GM23338 (cell line): Measurements from ENCODE around the gene DUOX1. TPM values are rescaled to one million over a fixed set of nuclear protein-coding genes. Genes with fewer than 3 reads are reported as not detected.

Source experiments
- ATAC-seq: fragments of 200-7000 bp; cut with Tn5 transposase; 3 replicates; pipeline ENCODE4 v1.9.1; 2020
- DNase-seq: peaks from one replicate; pipeline ENCODE4 v3.0.0-alpha.2; 2015; ENCODE audit warnings: low spot score
- H2AFZ ChIP-seq: fragments of 200-600 bp; sonication (generic); 2 replicates; pipeline ENCODE4 v1.8.0; 2016; ENCODE audit warnings: antibody characterized with exemption, mild to moderate bottlenecking, moderate library complexity
- H3F3A ChIP-seq: fragments of 200-600 bp; sonication (generic); replicated peaks from 2 replicates; pipeline ENCODE4 v1.8.0; 2017; ENCODE audit warnings: antibody characterized with exemption, mixed run types, low read depth
- H3K27ac ChIP-seq: fragments of 200-600 bp; sonication (generic); 2 replicates; pipeline ENCODE4 v1.6.1; 2016; ENCODE audit warnings: low read depth
- H3K27me3 ChIP-seq: fragments of 200-600 bp; sonication (generic); 2 replicates; pipeline ENCODE4 v1.8.0; 2016; ENCODE audit warnings: mild to moderate bottlenecking, mixed run types, moderate library complexity; ENCODE audit not compliant: insufficient read depth
- H3K36me3 ChIP-seq: fragments of 200-600 bp; sonication (generic); 2 replicates; pipeline ENCODE4 v1.8.0; 2016; ENCODE audit warnings: mild to moderate bottlenecking; ENCODE audit not compliant: insufficient read depth
- H3K4me1 ChIP-seq: fragments of 200-600 bp; sonication (generic); 2 replicates; pipeline ENCODE4 v1.8.0; 2016; ENCODE audit warnings: mild to moderate bottlenecking, moderate library complexity; ENCODE audit not compliant: insufficient read depth
- H3K4me2 ChIP-seq: fragments of 200-600 bp; sonication (generic); 2 replicates; pipeline ENCODE4 v1.7.1; 2017; ENCODE audit warnings: mixed run types
- H3K4me3 ChIP-seq: fragments of 200-600 bp; sonication (generic); 2 replicates; pipeline ENCODE4 v1.6.1; 2016; ENCODE audit warnings: mixed run types
- H3K79me2 ChIP-seq: fragments of 200-600 bp; sonication (generic); replicated peaks from 2 replicates; pipeline ENCODE4 v1.8.0; 2017; ENCODE audit warnings: mild to moderate bottlenecking; ENCODE audit not compliant: insufficient read depth
- H3K9me2 ChIP-seq: fragments of 200-600 bp; sonication (generic); 2 replicates; pipeline ENCODE4 v1.8.0; 2017; ENCODE audit not compliant: insufficient read depth
- H4K20me1 ChIP-seq: fragments of 200-600 bp; sonication (generic); replicated peaks from 2 replicates; pipeline ENCODE4 v1.8.0; 2017; ENCODE audit warnings: mild to moderate bottlenecking; ENCODE audit not compliant: insufficient read depth
- H3K27ac Mint-ChIP-seq: 2 replicates; pipeline ENCODE4 v1.8.0; 2020; ENCODE audit warnings: inconsistent platforms, mild to moderate bottlenecking, moderate library complexity, mixed read lengths
- H3K27me3 Mint-ChIP-seq: 3 replicates; pipeline ENCODE4 v1.8.0; 2022; ENCODE audit warnings: low read depth, mild to moderate bottlenecking, moderate library complexity, mixed read lengths, inconsistent platforms; ENCODE audit not compliant: insufficient read depth, poor library complexity
- H3K36me3 Mint-ChIP-seq: 3 replicates; pipeline ENCODE4 v1.8.0; 2021; ENCODE audit warnings: low read depth, mild to moderate bottlenecking, inconsistent platforms, moderate library complexity, mixed read lengths
- H3K4me1 Mint-ChIP-seq: 3 replicates; pipeline ENCODE4 v1.8.0; 2020; ENCODE audit warnings: mild to moderate bottlenecking, inconsistent platforms, mixed read lengths
- H3K4me3 Mint-ChIP-seq: 3 replicates; pipeline ENCODE4 v1.8.0; 2021; ENCODE audit warnings: moderate library complexity, mild to moderate bottlenecking, inconsistent platforms, mixed read lengths
- H3K9me3 Mint-ChIP-seq: 3 replicates; pipeline ENCODE4 v1.8.0; 2020; ENCODE audit warnings: moderate library complexity, mild to moderate bottlenecking, inconsistent platforms, mixed read lengths
- CTCF ChIP-seq, 2 experiments: fragments of 200-600 bp in 1 of 2; sonication (generic) in 1 of 2; conservative IDR thresholded peaks; 2 replicates each; pipeline versions ENCODE4 v1.5.1 to v1.6.1; 2016 to 2017; ENCODE audit warnings: antibody characterized with exemption in 2 of 2, low read depth in 2 of 2, mild to moderate bottlenecking in 2 of 2, moderate library complexity in 1 of 2
- ETS1 ChIP-seq: IDR thresholded peaks from 2 replicates; pipeline ENCODE4 v1.6.1; 2016; ENCODE audit warnings: antibody characterized with exemption
- EZH2 ChIP-seq: fragments of 200-600 bp; sonication (generic); IDR thresholded peaks from one replicate; pipeline ENCODE4 v1.8.0; 2017; ENCODE audit warnings: antibody characterized with exemption, mild to moderate bottlenecking, low read depth; ENCODE audit not compliant: unreplicated experiment
- EZH2phosphoT487 ChIP-seq: fragments of 200-600 bp; sonication (generic); IDR thresholded peaks from one replicate; pipeline ENCODE4 v1.8.1; 2018; ENCODE audit warnings: antibody characterized with exemption; ENCODE audit not compliant: unreplicated experiment
- REST ChIP-seq: IDR thresholded peaks from one replicate; pipeline ENCODE4 v1.6.1; 2018; ENCODE audit warnings: antibody characterized with exemption; ENCODE audit not compliant: unreplicated experiment
- STAT1 ChIP-seq: IDR thresholded peaks from one replicate; pipeline ENCODE4 v1.6.1; 2016; ENCODE audit warnings: antibody characterized with exemption; ENCODE audit not compliant: unreplicated experiment
- ZNF462 ChIP-seq: fragments of 250-450 bp; sonication (Bioruptor Pico); IDR thresholded peaks from 2 replicates; pipeline ENCODE4 v1.5.0; 2020; ENCODE audit warnings: mild to moderate bottlenecking, moderate library complexity
- polyA plus RNA-seq: library from polyadenylated mRNA; unstranded; fragments of >200 nt; fragmentation: Nextera tagmentation; extraction: Ambion mirVana; gene quantifications from 2 replicates; pipeline ENCODE4 v1.2.1, GENCODE V29; 2016
- total RNA-seq: library from RNA; depleted of rRNA; stranded (reverse); fragments of >200 nt; shearing (Covaris generic); gene quantifications from 2 replicates; pipeline ENCODE4 v1.2.3, GENCODE V29; 2014

The DUOX1 gene
- total and polyA plus RNA-seq, 2 experiments from 2014 or later, result 0.69 to 0.73 TPM

- Histone ChIP-seq H4K20me1 (no peaks in the 10 kb centered on the region; the same call in 1 of the 2 replicates), H3K4me3 (no peak overlapping the region), H3K36me3 (no peaks in the 10 kb centered on the region), H3K79me2 (no peaks in the 10 kb centered on the region), H3F3A (no peaks in the 10 kb centered on the region), H3K9me2 (no peaks in the 10 kb centered on the region), H3K4me1 (peaks cover 3% of the 10 kb centered on the region; the same call in 1 of the 2 replicates), H3K27me3 (peaks cover 92% of the 10 kb centered on the region), H3K27ac (no peak overlapping the region), H2AFZ (no peak overlapping the region), H3K4me2 (no peak overlapping the region)
- TF ChIP-seq CTCF (conservative IDR thresholded peaks at IDR 0.05; ENCODE audit: low read depth in 2 of 2) (no peak), ETS1 (no peak), ZNF462 (CRISPR knock-in tag) (no peak), REST (no peak), EZH2 (no peak), EZH2phosphoT487 (no peak), STAT1 (no peak)
- no peaks in the 10 kb centered on the region for H3K9me3 Mint-ChIP-seq
- DNase-seq (no peak), ATAC-seq (no peak)
- no peak overlapping the region for H3K27ac Mint-ChIP-seq
- H3K4me3 Mint-ChIP-seq, result no peak overlapping the region
- H3K36me3 Mint-ChIP-seq, result no peaks in the 10 kb centered on the region
- H3K27me3 Mint-ChIP-seq, result peaks cover 33% of the 10 kb centered on the region
- H3K4me1 Mint-ChIP-seq, result 0 out of 3 replicates have a peak, but pooled peaks cover 1% of the 10 kb centered on the region
Observed at GRCh38 chr15:45123397-45123796, 6.4 kb upstream of the DUOX1 start.
